ENCODE results near the gene ATP13A5.

ATP13A5 gene, protein sequence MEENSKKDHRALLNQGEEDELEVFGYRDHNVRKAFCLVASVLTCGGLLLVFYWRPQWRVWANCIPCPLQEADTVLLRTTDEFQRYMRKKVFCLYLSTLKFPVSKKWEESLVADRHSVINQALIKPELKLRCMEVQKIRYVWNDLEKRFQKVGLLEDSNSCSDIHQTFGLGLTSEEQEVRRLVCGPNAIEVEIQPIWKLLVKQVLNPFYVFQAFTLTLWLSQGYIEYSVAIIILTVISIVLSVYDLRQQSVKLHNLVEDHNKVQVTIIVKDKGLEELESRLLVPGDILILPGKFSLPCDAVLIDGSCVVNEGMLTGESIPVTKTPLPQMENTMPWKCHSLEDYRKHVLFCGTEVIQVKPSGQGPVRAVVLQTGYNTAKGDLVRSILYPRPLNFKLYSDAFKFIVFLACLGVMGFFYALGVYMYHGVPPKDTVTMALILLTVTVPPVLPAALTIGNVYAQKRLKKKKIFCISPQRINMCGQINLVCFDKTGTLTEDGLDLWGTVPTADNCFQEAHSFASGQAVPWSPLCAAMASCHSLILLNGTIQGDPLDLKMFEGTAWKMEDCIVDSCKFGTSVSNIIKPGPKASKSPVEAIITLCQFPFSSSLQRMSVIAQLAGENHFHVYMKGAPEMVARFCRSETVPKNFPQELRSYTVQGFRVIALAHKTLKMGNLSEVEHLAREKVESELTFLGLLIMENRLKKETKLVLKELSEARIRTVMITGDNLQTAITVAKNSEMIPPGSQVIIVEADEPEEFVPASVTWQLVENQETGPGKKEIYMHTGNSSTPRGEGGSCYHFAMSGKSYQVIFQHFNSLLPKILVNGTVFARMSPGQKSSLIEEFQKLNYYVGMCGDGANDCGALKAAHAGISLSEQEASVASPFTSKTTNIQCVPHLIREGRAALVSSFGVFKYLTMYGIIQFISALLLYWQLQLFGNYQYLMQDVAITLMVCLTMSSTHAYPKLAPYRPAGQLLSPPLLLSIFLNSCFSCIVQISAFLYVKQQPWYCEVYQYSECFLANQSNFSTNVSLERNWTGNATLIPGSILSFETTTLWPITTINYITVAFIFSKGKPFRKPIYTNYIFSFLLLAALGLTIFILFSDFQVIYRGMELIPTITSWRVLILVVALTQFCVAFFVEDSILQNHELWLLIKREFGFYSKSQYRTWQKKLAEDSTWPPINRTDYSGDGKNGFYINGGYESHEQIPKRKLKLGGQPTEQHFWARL

DNA sequence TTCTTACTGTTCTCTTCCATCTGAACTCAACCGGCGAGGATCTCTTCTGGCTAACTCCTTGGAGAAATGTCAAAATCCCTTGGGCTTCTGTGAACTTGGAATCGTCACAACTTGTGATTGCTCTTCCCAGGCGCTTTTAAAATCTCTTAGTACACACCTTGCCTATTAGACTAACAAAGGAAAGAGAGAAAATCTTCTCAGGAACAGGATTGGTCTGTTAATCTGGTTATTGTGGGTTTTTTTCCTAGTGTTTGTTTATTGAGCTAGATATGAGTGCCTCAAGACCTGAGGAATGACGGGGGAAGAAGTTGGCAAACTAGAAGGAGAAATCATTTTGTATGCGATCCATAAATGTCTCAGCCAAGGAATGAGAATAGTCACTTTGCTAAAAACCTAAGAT lies at the start of gene ATP13A5:
TSS of gene ATP13A5 (minus strand) at position 48 of the 400 bp plus-strand sequence. CDS start at position 20, 28 bp downstream.
- no peak for DNase-seq

DNA sequence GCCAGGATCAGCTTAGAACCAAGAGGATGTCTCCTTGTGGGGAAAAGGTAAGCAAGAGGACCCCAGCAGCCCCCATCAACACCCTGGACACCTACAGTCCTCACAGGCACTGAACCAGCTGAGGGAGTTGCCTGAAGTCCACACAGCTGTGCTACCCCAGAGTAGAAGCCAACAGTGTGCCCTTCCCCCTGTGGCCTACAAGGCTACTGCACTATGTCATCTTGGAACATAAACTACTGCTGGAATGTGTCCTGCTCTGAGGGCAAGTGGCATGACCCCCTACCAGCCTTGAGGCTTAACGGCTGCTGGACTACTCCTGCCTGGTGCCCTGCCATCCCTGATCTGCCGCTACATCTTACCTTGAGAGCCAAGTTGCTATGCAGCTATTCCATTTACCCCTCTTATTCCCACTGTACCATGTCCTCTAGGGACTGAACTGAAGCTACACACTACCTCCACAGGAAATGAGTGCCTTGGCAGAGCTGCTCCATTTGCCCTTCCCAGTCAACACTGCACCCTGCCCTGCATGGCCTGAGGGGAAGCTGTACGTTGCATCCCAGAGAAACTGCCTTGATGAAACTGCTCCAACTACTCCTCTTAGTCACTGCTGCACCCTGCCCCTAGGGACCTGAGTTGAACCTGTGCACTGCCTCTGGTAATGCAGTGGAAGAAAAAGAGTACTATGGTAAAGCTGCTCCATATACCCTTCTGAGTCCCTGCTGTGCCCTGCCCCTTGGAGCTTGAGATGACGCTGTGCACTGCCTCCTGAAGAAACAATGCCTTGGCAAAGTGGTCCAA lies 40.2 kb upstream of the ATP13A5 start:
- DNase-seq, result no peak

DNA sequence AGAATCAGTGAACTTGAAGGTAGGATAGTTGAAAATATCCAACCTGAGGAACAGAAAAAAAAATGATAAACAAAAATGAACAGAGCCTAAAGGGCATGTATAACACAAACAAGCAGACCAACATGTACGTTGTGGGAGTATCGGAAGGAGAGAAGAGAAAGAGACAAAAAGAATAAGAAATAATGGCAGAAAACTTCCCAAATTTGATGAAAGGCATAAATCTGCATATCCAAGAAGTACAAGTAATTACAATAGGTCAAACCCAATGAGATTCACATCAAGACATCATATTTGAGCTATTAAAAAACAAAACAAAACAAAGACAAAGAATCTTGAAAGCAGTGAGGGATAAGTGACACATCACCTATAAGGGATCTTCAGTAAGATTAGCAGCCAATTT lies 38.1 kb upstream of the ATP13A5 start:
- no peak for DNase-seq

DNA sequence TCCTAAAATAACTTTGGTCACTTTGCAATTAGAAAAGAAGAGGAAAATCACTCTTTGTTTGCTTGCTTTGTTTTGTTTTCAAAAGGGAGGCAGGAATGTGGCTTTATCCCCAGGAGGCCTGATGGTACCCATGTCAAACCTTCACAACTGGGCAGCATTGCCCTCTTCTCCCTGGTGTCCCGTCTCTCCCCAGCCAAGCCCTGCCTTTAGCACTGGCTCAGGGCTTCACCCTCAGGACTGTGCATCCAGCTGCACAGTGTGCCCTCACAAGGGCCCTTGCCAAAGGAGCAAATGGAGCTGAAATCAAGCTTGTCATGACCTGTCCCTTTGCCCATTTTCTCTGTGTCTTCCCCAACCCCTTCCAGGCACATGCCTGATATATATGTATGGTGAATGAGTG lies 29.1 kb upstream of the ATP13A5 start:
- no peak for DNase-seq

DNA sequence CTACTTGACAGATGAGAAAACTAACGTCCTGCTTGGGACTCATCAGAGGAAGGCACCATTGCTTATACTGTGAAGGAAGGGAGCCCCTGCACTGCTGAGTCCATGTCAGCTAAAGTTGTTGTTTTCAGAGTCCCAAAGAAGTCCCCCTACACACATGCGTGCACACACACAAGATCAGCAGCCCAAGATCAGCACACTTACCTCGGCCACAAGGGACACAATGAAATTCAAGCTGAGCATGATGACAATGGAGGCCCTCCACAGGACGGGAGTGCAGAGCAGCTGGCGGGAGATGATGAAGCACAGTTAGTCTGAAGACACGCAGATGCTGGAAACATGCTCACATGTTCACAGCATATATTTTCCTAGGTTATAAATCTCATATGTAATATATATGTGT lies 28.6 kb upstream of the ATP13A5 start:
- no peak for DNase-seq

DNA sequence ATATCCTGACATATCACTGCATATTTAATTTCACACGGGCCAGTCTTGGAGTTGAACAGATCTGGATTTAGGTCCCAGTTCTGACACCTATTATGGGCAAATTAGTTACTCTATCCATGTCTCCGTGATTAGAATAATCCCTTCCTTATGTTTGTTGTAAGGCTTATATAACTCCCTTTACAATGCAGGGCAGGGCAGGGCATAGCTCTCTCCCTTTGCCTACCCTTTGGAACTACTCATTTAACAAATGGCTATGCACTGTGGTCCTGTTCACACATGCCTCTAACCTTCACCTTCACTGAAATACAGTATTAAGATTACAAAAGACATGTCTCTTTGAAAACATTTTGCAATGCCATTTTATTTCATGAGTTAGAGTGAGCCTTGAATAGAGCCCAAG lies 24.8 kb upstream of the ATP13A5 start:
- no peak for DNase-seq

DNA sequence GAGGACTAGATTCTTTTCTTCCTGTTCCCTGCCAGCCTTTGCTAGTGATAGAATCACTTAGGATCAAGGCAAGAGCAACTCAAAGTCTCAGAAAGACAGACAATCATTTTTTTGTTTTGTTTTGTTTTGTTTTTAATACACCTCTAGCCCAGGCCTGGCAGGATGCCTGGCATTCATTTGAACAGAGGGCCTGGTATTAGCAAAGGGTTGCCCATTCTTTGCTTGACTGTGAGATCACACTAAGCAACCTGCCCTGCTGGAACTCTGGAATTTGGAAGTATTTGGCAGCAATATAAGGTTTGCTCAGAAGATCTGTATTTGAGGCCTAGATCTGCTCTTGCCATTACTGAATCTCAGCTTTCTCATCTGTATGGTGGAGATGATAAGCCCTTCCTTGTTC lies 21.8 kb upstream of the ATP13A5 start:
- no peak for DNase-seq

DNA sequence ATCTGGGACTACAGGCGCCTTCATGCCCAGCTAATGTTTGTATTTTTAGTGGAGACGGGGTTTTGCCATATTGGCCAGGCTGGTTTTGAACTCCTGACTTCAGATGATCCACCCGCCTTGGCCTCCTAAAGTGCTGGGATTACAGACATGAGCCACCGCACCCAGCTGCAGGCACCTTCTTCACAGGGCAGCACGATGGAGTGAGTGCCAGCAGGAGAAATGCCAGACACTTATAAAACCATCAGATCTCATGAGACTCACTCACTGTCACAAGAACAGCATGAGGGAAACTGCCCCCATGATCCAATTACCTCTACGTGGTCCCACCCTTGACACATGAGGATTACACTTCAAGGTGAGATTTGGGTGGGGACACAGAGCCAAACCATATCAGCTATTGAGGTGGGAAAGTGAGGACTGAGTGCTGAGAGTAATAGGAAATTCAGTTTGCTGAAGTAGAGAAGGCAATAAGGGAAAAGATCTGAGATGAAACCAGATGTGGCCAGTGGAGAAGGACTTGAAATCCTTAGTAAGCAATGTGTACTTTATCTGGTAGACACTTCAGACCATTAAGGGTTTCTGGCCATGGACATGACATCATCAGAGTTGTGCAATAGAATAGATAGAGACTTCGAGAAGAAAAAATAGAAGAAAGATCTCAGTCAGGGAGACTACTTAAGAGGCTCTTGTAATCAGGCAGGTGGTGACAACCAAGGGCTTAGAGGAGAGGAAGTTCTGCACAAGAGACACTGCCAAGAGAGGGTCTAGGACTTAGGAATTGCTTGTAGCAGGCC lies 18.1 kb upstream of the ATP13A5 start:
- no peak for DNase-seq

DNA sequence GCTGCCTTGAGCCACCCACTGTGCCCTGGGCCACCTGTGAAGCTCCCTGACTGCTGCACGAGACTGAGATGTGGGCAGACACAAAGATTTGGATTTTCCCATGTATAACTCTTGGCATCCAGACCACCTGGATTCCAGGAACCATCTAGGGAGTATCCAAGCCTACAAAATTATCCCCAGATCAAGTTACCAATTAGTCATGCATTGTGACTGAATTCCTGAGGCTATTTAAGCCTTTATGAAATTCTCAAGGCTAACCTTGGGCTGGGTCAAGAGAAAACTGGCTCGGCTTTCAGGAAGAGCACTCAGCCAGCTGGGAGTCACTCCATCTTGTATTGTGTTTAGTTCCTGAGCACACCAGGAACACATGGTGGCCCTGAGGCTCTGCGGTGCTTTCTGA lies 13.3 kb upstream of the ATP13A5 start:
- no peak for DNase-seq

DNA sequence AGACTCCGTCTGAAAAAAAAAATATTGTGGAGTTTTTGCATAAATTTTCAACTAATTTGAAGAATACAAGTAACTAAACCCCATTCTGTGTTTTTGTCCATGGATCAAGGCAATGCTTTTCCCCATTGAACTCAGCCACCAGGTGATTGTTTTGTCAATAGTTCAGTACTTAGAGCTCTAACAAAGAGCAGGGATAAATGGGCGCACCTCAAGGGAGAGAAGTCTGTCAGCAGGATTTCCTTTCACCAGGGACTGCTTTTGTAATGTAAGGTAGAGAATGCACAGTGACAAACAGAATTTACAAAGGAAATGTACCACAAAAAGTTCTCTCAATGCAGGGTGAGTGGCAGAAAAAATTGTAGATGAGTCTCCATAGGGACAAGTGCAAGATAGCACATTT lies 10.8 kb upstream of the ATP13A5 start:
- no peak for DNase-seq

DNA sequence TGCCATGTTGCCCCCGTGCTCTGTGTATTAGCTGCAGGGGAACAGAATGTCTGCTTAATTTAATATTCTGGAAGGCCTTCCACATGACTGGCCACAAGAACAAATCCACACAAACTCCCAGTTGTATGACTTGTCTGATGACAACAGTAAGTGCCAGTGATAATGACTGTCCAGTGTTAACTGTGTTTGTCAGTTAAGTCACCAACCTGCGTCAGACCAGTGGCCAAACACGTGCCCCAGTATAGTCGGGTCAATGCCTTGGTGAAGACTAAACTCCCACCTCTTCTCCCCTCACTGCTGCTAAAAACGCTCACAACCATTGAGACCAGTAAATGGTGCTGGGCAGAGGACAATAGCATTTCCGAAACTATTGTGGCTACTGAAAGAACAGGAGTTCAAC lies 9.8 kb upstream of the ATP13A5 start:
- DNase-seq, result no peak

DNA sequence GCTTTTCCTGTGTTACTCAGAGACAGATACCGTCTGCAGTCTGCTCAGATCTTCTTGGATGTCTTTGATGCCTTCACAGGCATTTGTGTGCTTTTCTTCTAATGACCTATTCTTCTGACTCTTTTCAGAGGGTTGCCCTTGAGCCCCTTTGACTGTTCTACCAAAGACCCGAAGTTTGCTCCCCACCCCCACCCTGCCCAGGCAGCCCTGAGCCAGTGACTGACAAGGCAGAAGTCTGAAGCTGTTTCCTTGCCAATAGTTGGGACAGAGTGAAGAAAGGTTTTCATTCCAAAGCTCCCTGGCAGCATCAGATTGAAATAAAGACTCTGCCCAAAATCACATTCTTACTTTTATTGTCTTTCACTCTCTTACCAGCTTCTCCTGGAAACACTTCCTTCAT lies 9.0 kb upstream of the ATP13A5 start:
- no peak for DNase-seq

DNA sequence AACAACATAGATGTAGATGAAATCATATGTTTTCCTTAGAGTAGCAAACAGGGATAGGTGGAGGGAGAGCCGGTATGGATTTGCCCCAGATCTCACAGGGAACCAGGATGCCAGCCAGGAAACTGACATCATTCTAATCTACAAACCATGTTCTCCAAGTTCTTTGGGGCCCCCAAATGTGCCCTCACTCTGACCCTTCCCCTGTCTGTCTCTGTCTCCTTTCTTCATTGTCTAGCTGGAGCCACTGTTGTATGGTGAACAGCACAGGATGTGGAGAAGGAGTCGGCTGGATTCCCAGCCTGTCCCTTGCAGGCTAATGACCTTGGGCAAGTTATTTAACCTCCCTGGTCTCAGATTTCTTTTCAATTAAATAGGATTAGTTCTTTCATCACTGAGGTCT lies 962 bp downstream of the ATP13A5 start:
- no peak for DNase-seq

DNA sequence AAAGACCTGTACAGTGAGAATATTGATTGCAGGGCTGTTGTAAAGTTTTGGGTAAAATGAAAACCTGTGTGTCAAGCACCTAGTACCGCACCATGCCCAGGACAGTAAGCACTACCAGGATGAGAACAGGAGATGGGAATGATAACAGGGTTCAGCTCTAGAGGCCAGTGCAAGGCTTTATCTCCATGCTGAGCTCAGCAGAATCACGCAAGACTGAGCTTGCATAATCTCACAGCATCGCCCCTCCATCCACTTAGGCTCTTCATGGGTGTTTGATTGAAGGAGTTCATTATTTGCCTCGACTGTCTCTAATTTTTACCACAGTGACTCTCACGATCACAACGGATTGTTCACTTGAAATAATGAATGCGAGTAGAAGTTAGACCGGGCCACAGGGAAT lies 2.9 kb downstream of the ATP13A5 start:
- DNase-seq, result no peak

DNA sequence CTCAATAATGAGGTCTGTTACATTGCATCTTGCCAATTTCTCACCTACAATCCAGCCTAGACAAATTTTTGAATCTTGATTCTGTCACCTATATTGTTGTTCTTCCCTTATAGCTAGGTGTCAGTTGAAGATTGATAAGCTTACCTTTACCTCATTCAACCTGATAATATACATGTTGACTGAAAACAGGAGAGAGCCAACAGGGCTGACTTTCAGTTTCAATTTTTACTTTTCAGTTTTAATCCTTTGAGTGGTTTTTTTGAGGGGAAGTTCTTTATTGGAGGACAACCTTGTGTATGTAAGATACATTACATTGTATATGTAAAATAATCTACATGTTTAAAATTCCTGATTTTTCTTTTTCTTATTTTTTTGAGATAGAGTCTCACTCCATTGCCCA lies 5.8 kb downstream of the ATP13A5 start:
- DNase-seq, result no peak

DNA sequence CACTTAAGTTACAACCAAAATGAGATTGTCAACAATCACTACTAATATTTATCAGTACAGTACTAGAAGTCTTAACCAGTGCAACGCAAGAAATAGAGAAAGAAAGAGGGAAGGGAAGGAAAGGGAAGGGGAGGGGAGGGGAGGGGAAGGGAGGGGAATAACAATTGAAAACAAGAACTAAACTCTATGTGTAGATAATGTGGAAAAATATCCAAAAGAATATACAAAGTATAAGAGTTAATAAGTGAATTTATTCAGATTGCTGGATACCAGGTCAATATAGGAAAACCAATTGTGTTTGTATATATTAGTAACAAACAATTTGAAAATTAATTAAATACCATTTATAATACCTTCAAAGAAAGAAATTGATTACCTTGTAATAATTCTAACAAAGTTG lies 10.7 kb downstream of the ATP13A5 start:
- DNase-seq, result no peak

DNA sequence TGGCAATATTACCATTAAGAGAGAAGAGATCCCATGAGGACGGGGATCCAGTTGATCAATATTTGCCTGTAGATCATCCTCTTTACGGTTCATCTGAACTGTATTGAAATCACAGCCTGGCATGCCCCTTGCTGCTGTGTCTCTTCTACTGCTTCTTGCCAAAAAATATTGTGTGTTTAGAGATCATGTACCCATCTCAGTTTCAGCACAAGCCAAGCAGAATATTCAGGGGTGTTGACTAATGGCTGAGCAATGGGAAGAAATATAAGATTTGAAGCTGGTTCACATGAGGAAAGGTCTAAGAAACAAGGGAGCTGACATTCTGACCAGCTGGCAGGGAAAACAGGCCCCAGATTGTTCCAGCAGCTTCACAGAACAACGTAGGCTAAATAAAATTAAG lies 21.3 kb downstream of the ATP13A5 start:
- no peak for DNase-seq

DNA sequence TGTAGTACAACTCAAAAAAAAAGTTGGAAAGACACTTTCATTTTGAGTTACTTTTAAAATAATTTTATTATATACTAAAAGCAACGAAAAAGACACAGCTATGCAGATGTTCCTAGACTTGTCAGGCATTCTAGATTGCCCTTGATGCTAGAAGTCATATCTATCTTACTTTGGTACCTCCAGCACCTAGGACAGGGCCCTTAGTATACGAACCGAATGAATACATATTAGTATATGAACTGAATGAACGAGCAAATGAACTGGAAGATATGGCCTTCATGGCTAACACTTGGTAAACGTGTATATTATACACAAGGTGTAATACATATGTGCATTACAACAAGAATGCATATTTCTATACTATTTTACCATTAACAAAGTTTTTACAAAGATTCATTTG lies 24.1 kb downstream of the ATP13A5 start:
- DNase-seq, result no peak

DNA sequence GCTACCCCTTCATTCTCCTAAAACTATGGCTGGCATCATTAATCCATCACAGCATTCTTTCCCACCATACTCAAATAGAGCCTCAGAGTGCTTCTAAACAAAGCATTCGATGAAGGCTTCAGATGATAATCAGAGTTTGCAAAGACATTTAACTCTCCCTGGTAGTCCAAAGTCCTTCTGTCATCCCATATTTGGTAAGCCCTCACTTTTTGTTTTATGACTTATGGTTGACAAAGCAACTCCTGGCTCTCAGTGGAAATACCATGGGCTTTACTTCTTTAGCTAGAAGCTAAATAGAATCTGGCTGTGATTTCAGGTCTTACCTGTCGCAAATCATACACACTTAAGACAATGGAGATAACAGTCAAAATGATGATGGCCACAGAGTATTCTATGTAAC lies 27.8 kb downstream of the ATP13A5 start:
- no peak for DNase-seq

DNA sequence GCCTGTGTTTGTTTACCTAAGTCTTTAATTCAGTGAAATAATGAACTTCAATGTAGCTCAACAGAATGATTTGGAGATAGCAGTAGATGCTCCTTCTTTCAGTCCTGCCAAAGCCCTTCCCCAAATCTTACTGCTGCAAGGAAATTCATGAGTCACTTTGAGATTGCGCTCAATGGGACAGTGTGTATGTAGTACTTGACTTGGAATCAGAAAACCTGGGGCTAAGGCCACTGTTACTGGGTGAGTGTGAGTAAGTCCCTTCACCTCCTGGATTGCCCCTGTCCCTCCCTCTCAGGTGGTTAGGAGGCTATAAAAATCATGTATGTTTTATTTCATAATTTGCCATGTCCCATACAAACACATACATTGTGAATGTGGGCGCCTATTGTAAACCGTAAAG lies 29.9 kb downstream of the ATP13A5 start:
- DNase-seq, result no peak
